ENCODE results near the gene SREK1. TPM values are rescaled to one million over a fixed set of nuclear protein-coding genes. Genes with fewer than 3 reads are reported as not detected.
"Not testable (repeated sequence)": the region's sequence is repeated elsewhere in the genome, so short reads cannot be mapped to it uniquely, and the experiment has no call there.

The SREK1 gene
- total RNA-seq, 2 donors from 2014 or later = 151 to 154 TPM

- peaks cover 13% of the 10 kb centered on the region for H3K4me1 Mint-ChIP-seq
- H3K36me3 Mint-ChIP-seq (ENCODE audit: low read depth) = peaks cover 4% of the 10 kb centered on the region
- H3K27me3 Mint-ChIP-seq = no peaks in the 10 kb centered on the region
- no peaks in the 10 kb centered on the region for H3K9me3 ChIP-seq (ENCODE audit: control insufficient read depth, low read length, poor library complexity, severe bottlenecking)
- DNase-seq (no peak), ATAC-seq (no peak)
- no peak overlapping the region for H3K4me3 Mint-ChIP-seq
- no peak overlapping the region for H3K27ac Mint-ChIP-seq
Observed at GRCh38 chr5:66209350-66209749, 65.2 kb downstream of the SREK1 start.

- Mint-ChIP-seq H3K36me3 (ENCODE audit: low read depth) (peaks cover 4% of the 10 kb centered on the region), H3K27me3 (no peaks in the 10 kb centered on the region), H3K27ac (no peak overlapping the region), H3K4me1 (peaks cover 13% of the 10 kb centered on the region), H3K4me3 (no peak overlapping the region)
- ATAC-seq (no peak), DNase-seq (no peak)
- H3K9me3 ChIP-seq (ENCODE audit: control insufficient read depth, low read length, poor library complexity, severe bottlenecking) = no peaks in the 10 kb centered on the region
Observed at GRCh38 chr5:66209794-66210193, 65.7 kb downstream of the SREK1 start.

DNA sequence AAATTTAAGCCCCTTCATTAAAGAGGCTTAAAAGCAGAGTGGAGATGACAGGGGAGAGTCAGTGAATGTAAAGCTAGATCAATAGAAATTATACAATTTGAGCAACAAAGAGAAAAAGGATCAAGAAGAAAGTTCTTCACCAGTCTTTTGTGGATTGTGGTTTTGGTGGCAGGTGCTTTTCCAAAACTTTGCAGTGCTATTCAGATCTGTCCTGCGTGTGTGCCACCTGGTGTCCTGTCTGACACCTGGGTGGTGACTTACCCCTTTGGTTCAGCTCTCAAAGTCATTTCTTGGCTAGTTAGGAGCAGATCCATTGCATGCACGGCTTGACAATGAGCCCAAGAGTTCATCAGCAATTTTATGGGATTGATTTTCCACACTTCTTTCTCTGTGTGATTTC, 69.4 kb downstream of the SREK1 start:
- no peak for DNase-seq
- H3K27ac Mint-ChIP-seq = no peak overlapping the region
- H3K27me3 Mint-ChIP-seq = no peaks in the 10 kb centered on the region
- no peak for ATAC-seq
- peaks cover 8% of the 10 kb centered on the region for H3K4me1 Mint-ChIP-seq
- no peaks in the 10 kb centered on the region for H3K9me3 ChIP-seq (ENCODE audit: control insufficient read depth, low read length, poor library complexity, severe bottlenecking)
- no peak overlapping the region for H3K4me3 Mint-ChIP-seq
- peaks cover under 1% of the 10 kb centered on the region for H3K36me3 Mint-ChIP-seq (ENCODE audit: low read depth)

- H3K4me3 Mint-ChIP-seq = no peak overlapping the region
- ATAC-seq (no peak), DNase-seq (no peak)
- H3K9me3 ChIP-seq (ENCODE audit: control insufficient read depth, low read length, poor library complexity, severe bottlenecking) = no peaks in the 10 kb centered on the region
- H3K27me3 Mint-ChIP-seq = no peaks in the 10 kb centered on the region
- peaks cover 2% of the 10 kb centered on the region for H3K36me3 Mint-ChIP-seq (ENCODE audit: low read depth)
- peaks cover 2% of the 10 kb centered on the region for H3K4me1 Mint-ChIP-seq
- H3K27ac Mint-ChIP-seq = no peak overlapping the region
Observed at GRCh38 chr5:66222455-66222854, 78.4 kb downstream of the SREK1 start.

- not testable (repeated sequence) for H3K4me1 Mint-ChIP-seq; H3K9me3 ChIP-seq (ENCODE audit: control insufficient read depth, low read length, poor library complexity, severe bottlenecking); ATAC-seq; DNase-seq; H3K4me3 Mint-ChIP-seq; H3K27ac Mint-ChIP-seq; H3K27me3 Mint-ChIP-seq; H3K36me3 Mint-ChIP-seq (ENCODE audit: low read depth)
Observed at GRCh38 chr5:66222896-66223295, 78.8 kb downstream of the SREK1 start.

GRCh38 chr5:66223637-66224036, 79.5 kb downstream of the SREK1 start:
- H3K36me3 Mint-ChIP-seq (ENCODE audit: low read depth) = peaks cover 2% of the 10 kb centered on the region
- H3K27me3 Mint-ChIP-seq = no peaks in the 10 kb centered on the region
- DNase-seq (no peak), ATAC-seq (no peak)
- H3K4me1 Mint-ChIP-seq = peaks cover 2% of the 10 kb centered on the region
- no peaks in the 10 kb centered on the region for H3K9me3 ChIP-seq (ENCODE audit: control insufficient read depth, low read length, poor library complexity, severe bottlenecking)
- no peak overlapping the region for H3K27ac Mint-ChIP-seq
- no peak overlapping the region for H3K4me3 Mint-ChIP-seq

GRCh38 chr5:66224274-66224673, 80.2 kb downstream of the SREK1 start:
- DNase-seq = no peak
- H3K27ac Mint-ChIP-seq = no peak overlapping the region
- no peaks in the 10 kb centered on the region for H3K27me3 Mint-ChIP-seq
- peaks cover 2% of the 10 kb centered on the region for H3K4me1 Mint-ChIP-seq
- H3K4me3 Mint-ChIP-seq = no peak overlapping the region
- peaks cover 2% of the 10 kb centered on the region for H3K36me3 Mint-ChIP-seq (ENCODE audit: low read depth)
- no peak for ATAC-seq
- no peaks in the 10 kb centered on the region for H3K9me3 ChIP-seq (ENCODE audit: control insufficient read depth, low read length, poor library complexity, severe bottlenecking)

DNA sequence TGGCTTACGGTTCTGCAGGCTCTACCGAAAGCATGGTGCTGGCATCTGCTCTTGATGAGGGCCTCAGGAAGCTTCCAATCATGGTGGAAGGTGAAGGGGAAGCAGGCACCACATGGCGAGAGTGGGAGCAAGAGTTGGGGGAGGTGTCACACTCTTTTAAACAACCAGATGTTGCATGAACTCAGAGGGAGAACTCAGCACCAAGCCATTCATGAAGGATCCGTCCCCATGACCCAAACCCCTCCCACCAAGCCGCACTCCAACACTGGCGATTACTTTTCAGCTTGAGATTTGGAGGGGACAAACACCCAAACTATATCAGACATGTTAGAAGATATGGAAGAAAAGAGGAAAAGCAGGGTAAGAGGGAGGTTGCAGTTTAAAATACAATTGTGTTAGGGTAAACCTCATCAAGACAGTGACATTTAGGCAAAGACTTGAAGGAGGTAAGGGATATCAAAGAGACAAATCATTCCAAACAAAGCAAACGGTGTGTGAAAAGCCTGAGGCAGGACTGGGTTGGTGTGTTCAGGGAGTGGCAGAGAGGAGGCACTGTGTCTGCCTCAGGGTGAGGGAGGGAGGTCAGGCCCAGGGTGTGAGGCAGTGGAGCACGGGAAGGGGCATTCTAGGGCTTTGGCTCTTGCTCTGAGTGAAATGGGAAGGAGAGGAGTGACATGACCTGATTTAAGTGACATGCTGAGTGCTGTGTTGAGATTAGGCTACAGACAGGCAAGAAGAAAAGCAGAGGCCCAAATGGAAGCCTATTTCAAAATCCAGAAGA, 80.9 kb downstream of the SREK1 start:
- no peaks in the 10 kb centered on the region for H3K9me3 ChIP-seq (ENCODE audit: control insufficient read depth, low read length, poor library complexity, severe bottlenecking)
- no peaks in the 10 kb centered on the region for H3K27me3 Mint-ChIP-seq
- no peak overlapping the region for H3K27ac Mint-ChIP-seq
- peaks cover 2% of the 10 kb centered on the region for H3K36me3 Mint-ChIP-seq (ENCODE audit: low read depth)
- H3K4me3 Mint-ChIP-seq = no peak overlapping the region
- peaks cover 2% of the 10 kb centered on the region for H3K4me1 Mint-ChIP-seq
- DNase-seq = no peak
- no peak for ATAC-seq

- Mint-ChIP-seq H3K36me3 (ENCODE audit: low read depth) (no peaks in the 10 kb centered on the region), H3K4me1 (no peaks in the 10 kb centered on the region), H3K4me3 (no peak overlapping the region), H3K27me3 (no peaks in the 10 kb centered on the region), H3K27ac (no peak overlapping the region)
- ATAC-seq (no peak), DNase-seq (no peak)
- no peaks in the 10 kb centered on the region for H3K9me3 ChIP-seq (ENCODE audit: control insufficient read depth, low read length, poor library complexity, severe bottlenecking)
Observed at GRCh38 chr5:66230551-66230950, 86.5 kb downstream of the SREK1 start.

DNA sequence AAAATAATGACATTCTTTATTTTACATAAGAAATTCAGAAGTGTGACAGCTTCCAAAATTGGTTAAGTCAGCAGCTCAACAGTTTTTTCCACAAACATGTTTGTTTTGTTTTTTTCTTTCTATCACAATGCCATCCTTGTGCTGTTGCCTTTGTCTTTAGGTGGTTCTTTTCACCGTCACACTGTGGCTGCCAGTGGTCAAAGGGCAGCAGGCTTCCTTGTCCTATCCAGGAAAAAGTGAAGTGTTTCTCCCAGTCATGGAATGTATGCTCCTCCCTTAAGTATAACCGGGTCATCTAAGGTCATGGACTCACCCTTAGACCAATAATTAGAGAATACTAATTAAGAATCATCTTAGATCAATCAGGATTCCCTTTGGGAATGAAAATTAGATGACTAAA, 87.4 kb downstream of the SREK1 start:
- Mint-ChIP-seq H3K4me1 (no peaks in the 10 kb centered on the region), H3K27me3 (peaks cover 7% of the 10 kb centered on the region), H3K27ac (no peak overlapping the region), H3K36me3 (ENCODE audit: low read depth) (no peaks in the 10 kb centered on the region), H3K4me3 (no peak overlapping the region)
- no peak for ATAC-seq
- H3K9me3 ChIP-seq (ENCODE audit: control insufficient read depth, low read length, poor library complexity, severe bottlenecking) = no peaks in the 10 kb centered on the region
- DNase-seq = no peak

GRCh38 chr5:66232275-66232674, 88.2 kb downstream of the SREK1 start:
- Mint-ChIP-seq H3K4me3 (no peak overlapping the region), H3K4me1 (no peaks in the 10 kb centered on the region), H3K36me3 (ENCODE audit: low read depth) (no peaks in the 10 kb centered on the region), H3K27ac (no peak overlapping the region), H3K27me3 (peaks cover 15% of the 10 kb centered on the region)
- no peak for ATAC-seq
- no peak for DNase-seq
- no peaks in the 10 kb centered on the region for H3K9me3 ChIP-seq (ENCODE audit: control insufficient read depth, low read length, poor library complexity, severe bottlenecking)

GRCh38 chr5:66232706-66233445, 88.8 kb downstream of the SREK1 start:
- peaks cover 16% of the 10 kb centered on the region for H3K27me3 Mint-ChIP-seq
- H3K4me3 Mint-ChIP-seq = no peak overlapping the region
- no peaks in the 10 kb centered on the region for H3K9me3 ChIP-seq (ENCODE audit: control insufficient read depth, low read length, poor library complexity, severe bottlenecking)
- H3K27ac Mint-ChIP-seq = no peak overlapping the region
- no peak for DNase-seq
- H3K4me1 Mint-ChIP-seq = no peaks in the 10 kb centered on the region
- H3K36me3 Mint-ChIP-seq (ENCODE audit: low read depth) = no peaks in the 10 kb centered on the region
- ATAC-seq = no peak

Measured in T-helper 17 cell (primary cell).